Measurements from ENCODE around the gene LIAS.

- no peak for TF ChIP-seq CTCF (IDR thresholded peaks at IDR 0.05)
- TF ChIP-seq POLR2A (IDR thresholded peaks at IDR 0.05), result no peak
Measured at GRCh38 chr4:39466747-39467146, 7.9 kb downstream of the LIAS start.

Measured in testis (tissue), 2 donors.